Astrocyte (in vitro differentiated cells and primary cell): ENCODE measurements around the gene SHQ1.

Experiments
- CTCF ChIP-seq: IDR thresholded peaks from 2 replicates; pipeline ENCODE4 v1.5.1; 2011; ENCODE audit warnings: low read depth, mild to moderate bottlenecking, inconsistent platforms, low read length, moderate library complexity; ENCODE audit not compliant: insufficient read depth
- EZH2 ChIP-seq: IDR thresholded peaks from 2 replicates; pipeline ENCODE4 v1.6.1; 2012; ENCODE audit warnings: mild to moderate bottlenecking, low read length, inconsistent platforms; ENCODE audit not compliant: insufficient read depth

- TF ChIP-seq CTCF (no peak), EZH2 (no peak)
Observed at GRCh38 chr3:72699631-72700030, 148.6 kb downstream of the SHQ1 start.
